GM21717 (cell line): Measurements from ENCODE around the gene RASA3.
"Not testable (repeated sequence)": the region's sequence is repeated elsewhere in the genome, so short reads cannot be mapped to it uniquely, and the experiment has no call there.

Experiments
- ATAC-seq: cut with Tn5 transposase; IDR thresholded peaks from one replicate; pipeline ENCODE4 v1.9.1; 2021; ENCODE audit warnings: mild to moderate bottlenecking, moderate library complexity; ENCODE audit not compliant: unreplicated experiment

RASA3 gene

GRCh38 chr13:113996912-113997745 is 135.3 kb downstream of the RASA3 start:
- ATAC-seq = no peak

GRCh38 chr13:113996081-113996911 is 136.1 kb downstream of the RASA3 start:
- ATAC-seq = no peak

GRCh38 chr13:113995051-113995601 is 137.3 kb downstream of the RASA3 start:
- ATAC-seq = no peak

- ATAC-seq = no peak
Measured at GRCh38 chr13:113992276-113993005, 140.0 kb downstream of the RASA3 start.

GRCh38 chr13:113991676-113992179 is 140.7 kb downstream of the RASA3 start:
- ATAC-seq = no peak

GRCh38 chr13:113991191-113991669 is 141.2 kb downstream of the RASA3 start:
- ATAC-seq = no peak

- ATAC-seq = no peak
Measured at GRCh38 chr13:113990321-113990837, 142.0 kb downstream of the RASA3 start.

GRCh38 chr13:113989585-113990300 is 142.7 kb downstream of the RASA3 start:
- ATAC-seq = no peak

- ATAC-seq = not testable (repeated sequence)
Measured at GRCh38 chr13:113988859-113989258, 143.6 kb downstream of the RASA3 start.

- ATAC-seq = no peak
Measured at GRCh38 chr13:113982296-113982661, 150.1 kb downstream of the RASA3 start.

- no peak for ATAC-seq
Measured at GRCh38 chr13:113981611-113982295, 150.7 kb downstream of the RASA3 start.

- no peak for ATAC-seq
Measured at GRCh38 chr13:113981194-113981605, 151.2 kb downstream of the RASA3 start.

- ATAC-seq = no peak
Measured at GRCh38 chr13:113980489-113981064, 151.8 kb downstream of the RASA3 start.

- ATAC-seq = no peak
Measured at GRCh38 chr13:113979791-113980471, 152.5 kb downstream of the RASA3 start.

GRCh38 chr13:113978741-113979481 is 153.5 kb downstream of the RASA3 start:
- no peak for ATAC-seq

GRCh38 chr13:113977976-113978375 is 154.4 kb downstream of the RASA3 start:
- no peak for ATAC-seq
